Measurements from ENCODE around the gene HUNK.
"Not testable (repeated sequence)": the region's sequence is repeated elsewhere in the genome, so short reads cannot be mapped to it uniquely, and the experiment has no call there.

The HUNK gene

DNA sequence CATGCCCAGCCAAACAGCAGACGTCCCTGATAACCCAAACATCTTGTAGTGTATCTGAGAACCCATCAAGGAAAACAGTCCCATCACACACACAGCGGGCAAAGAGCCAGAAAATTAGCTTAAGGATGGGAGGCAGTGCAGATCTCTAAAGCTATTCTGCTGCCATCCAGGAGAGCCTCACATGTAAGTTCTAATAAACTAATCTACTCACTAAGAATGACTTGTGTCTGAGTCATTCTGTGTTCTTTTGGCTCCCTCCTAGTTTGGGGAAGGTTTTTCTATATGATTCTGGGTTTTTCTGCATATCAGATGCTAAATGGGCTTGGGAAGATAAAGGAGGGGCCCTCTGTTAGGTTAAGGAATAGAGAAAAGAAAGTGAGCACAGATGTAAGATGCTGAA is 162.8 kb downstream of the HUNK start:
- no peak for DNase-seq (ENCODE audit: extremely low read depth, insufficient read length)
- TF ChIP-seq, protein P1, sequence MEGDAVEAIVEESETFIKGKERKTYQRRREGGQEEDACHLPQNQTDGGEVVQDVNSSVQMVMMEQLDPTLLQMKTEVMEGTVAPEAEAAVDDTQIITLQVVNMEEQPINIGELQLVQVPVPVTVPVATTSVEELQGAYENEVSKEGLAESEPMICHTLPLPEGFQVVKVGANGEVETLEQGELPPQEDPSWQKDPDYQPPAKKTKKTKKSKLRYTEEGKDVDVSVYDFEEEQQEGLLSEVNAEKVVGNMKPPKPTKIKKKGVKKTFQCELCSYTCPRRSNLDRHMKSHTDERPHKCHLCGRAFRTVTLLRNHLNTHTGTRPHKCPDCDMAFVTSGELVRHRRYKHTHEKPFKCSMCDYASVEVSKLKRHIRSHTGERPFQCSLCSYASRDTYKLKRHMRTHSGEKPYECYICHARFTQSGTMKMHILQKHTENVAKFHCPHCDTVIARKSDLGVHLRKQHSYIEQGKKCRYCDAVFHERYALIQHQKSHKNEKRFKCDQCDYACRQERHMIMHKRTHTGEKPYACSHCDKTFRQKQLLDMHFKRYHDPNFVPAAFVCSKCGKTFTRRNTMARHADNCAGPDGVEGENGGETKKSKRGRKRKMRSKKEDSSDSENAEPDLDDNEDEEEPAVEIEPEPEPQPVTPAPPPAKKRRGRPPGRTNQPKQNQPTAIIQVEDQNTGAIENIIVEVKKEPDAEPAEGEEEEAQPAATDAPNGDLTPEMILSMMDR (IDR thresholded peaks at IDR 0.05; ENCODE audit: insufficient read depth, low read length, poor library complexity, severe bottlenecking): no peak

DNA sequence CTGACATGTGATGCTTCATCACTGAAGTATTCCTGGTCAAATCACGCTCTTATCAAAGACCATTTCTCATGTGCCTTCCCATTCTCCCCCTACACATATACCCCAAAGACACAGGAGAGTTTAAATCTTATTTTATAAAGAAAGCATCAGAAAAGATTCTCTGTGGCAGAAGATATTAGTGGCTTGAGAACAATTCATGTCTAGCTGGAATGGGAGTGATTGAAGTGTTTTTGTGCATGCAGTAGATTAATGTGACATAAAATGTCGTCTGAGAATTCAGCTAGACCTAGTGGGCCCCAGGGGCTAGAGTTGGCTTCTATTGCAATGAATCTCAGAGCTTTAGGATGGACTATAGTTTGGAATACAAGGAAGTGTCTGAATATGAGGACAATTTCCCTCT is 163.9 kb downstream of the HUNK start:
- H3K4me3 ChIP-seq (replicated peaks; ENCODE audit: low read depth, low read length): no peak overlapping the region
- no peak for DNase-seq (ENCODE audit: extremely low read depth, insufficient read length)
- H3K27me3 ChIP-seq (replicated peaks; ENCODE audit: control insufficient read depth, insufficient read depth, low read length): no peaks in the 10 kb centered on the region; the same call in 1 of the 2 replicates
- TF ChIP-seq, protein P1 (IDR thresholded peaks at IDR 0.05; ENCODE audit: insufficient read depth, low read length, poor library complexity, severe bottlenecking): no peak
- H3K36me3 ChIP-seq (ENCODE audit: control insufficient read depth, insufficient read depth, low read length): no peaks in the 10 kb centered on the region

More for the DNA sequence above, 162.8 kb downstream of the HUNK start:
- H3K27me3 ChIP-seq (replicated peaks; ENCODE audit: control insufficient read depth, insufficient read depth, low read length): no peaks in the 10 kb centered on the region; the same call in 1 of the 2 replicates
- H3K4me3 ChIP-seq (replicated peaks; ENCODE audit: low read depth, low read length): no peak overlapping the region
- H3K36me3 ChIP-seq (ENCODE audit: control insufficient read depth, insufficient read depth, low read length): no peaks in the 10 kb centered on the region

DNA sequence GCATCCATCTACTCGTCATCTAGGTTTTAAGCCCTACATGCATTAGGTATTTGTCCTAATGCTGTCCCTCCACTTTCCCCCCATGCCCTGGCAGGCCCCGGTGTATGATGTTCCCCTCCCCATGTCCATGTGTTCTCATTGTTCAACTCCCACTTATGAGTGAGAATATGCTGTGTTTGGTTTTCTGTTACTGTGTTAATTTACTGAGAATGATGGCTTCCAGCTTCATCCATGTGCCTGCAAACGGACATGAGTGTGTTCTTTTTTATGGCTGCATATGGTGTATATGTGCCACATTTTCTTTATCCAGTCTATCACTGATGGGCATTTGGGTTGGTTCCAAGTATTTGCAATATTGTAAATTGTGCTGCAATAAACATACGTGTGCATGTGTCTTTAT is 165.9 kb downstream of the HUNK start:
- not testable (repeated sequence) for DNase-seq (ENCODE audit: extremely low read depth, insufficient read length); H3K27me3 ChIP-seq (replicated peaks; ENCODE audit: control insufficient read depth, insufficient read depth, low read length); H3K4me3 ChIP-seq (replicated peaks; ENCODE audit: low read depth, low read length); H3K36me3 ChIP-seq (ENCODE audit: control insufficient read depth, insufficient read depth, low read length)

DNA sequence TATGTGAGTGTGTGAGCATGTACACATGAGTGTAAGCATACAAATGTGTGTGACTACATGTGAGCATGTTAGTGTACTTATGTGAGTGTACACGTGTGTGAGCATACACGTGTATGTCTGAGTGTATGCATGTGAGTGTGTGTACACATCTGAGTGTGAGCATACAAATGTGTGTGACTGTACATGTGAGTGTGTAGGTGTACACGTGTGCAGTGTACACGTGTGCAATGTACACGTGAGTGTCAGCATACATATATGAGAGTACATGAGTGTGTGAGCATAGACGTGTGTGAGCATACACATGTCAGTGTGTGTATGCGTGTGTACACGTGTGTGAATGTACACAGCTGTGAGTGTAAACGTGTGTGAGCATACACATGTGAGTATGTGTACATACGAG is 170.6 kb downstream of the HUNK start:
- Histone ChIP-seq H3K36me3 (ENCODE audit: control insufficient read depth, insufficient read depth, low read length) (no peaks in the 10 kb centered on the region), H3K4me3 (replicated peaks; ENCODE audit: low read depth, low read length) (no peak overlapping the region), H3K27me3 (replicated peaks; ENCODE audit: control insufficient read depth, insufficient read depth, low read length) (no peaks in the 10 kb centered on the region)
- TF ChIP-seq, protein P1 (IDR thresholded peaks at IDR 0.05; ENCODE audit: insufficient read depth, low read length, poor library complexity, severe bottlenecking): no peak
- DNase-seq (ENCODE audit: extremely low read depth, insufficient read length): no peak

GRCh38 chr21:32044205-32045180 is 171.7 kb downstream of the HUNK start:
- no peak for DNase-seq (ENCODE audit: extremely low read depth, insufficient read length)
- TF ChIP-seq, protein P1 (IDR thresholded peaks at IDR 0.05; ENCODE audit: insufficient read depth, low read length, poor library complexity, severe bottlenecking): no peak
- Histone ChIP-seq H3K4me3 (replicated peaks; ENCODE audit: low read depth, low read length) (no peak overlapping the region), H3K36me3 (ENCODE audit: control insufficient read depth, insufficient read depth, low read length) (no peaks in the 10 kb centered on the region), H3K27me3 (replicated peaks; ENCODE audit: control insufficient read depth, insufficient read depth, low read length) (no peaks in the 10 kb centered on the region)

DNA sequence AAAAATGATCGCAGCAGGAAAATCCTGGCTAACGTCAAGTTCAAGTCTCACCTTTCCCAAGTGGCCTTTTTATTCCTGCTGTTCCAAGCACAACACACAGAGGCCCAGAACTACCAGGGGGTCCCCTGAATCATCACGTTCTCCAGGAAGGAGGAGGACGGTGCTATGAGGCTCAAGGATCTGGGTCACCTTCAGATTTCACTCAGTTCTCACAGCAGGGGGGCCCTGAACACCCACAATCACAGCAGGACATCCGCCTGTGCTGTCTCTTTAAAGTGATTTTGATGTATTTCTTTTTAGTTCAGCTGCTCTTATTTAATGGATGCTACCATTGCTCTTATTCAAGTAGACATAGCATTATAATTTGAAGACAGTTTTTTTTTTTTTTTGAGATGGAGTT is 173.4 kb downstream of the HUNK start:
- Histone ChIP-seq H3K36me3 (ENCODE audit: control insufficient read depth, insufficient read depth, low read length) (no peaks in the 10 kb centered on the region), H3K27me3 (replicated peaks; ENCODE audit: control insufficient read depth, insufficient read depth, low read length) (no peaks in the 10 kb centered on the region), H3K4me3 (replicated peaks; ENCODE audit: low read depth, low read length) (no peak overlapping the region)
- TF ChIP-seq, protein P1 (IDR thresholded peaks at IDR 0.05; ENCODE audit: insufficient read depth, low read length, poor library complexity, severe bottlenecking): no peak
- DNase-seq (ENCODE audit: extremely low read depth, insufficient read length): no peak
